Measurements from ENCODE around the gene ZNF407.
A peak's percentile ranks its signal among the peaks of the same experiment; 100 is the strongest.

Gene ZNF407, protein sequence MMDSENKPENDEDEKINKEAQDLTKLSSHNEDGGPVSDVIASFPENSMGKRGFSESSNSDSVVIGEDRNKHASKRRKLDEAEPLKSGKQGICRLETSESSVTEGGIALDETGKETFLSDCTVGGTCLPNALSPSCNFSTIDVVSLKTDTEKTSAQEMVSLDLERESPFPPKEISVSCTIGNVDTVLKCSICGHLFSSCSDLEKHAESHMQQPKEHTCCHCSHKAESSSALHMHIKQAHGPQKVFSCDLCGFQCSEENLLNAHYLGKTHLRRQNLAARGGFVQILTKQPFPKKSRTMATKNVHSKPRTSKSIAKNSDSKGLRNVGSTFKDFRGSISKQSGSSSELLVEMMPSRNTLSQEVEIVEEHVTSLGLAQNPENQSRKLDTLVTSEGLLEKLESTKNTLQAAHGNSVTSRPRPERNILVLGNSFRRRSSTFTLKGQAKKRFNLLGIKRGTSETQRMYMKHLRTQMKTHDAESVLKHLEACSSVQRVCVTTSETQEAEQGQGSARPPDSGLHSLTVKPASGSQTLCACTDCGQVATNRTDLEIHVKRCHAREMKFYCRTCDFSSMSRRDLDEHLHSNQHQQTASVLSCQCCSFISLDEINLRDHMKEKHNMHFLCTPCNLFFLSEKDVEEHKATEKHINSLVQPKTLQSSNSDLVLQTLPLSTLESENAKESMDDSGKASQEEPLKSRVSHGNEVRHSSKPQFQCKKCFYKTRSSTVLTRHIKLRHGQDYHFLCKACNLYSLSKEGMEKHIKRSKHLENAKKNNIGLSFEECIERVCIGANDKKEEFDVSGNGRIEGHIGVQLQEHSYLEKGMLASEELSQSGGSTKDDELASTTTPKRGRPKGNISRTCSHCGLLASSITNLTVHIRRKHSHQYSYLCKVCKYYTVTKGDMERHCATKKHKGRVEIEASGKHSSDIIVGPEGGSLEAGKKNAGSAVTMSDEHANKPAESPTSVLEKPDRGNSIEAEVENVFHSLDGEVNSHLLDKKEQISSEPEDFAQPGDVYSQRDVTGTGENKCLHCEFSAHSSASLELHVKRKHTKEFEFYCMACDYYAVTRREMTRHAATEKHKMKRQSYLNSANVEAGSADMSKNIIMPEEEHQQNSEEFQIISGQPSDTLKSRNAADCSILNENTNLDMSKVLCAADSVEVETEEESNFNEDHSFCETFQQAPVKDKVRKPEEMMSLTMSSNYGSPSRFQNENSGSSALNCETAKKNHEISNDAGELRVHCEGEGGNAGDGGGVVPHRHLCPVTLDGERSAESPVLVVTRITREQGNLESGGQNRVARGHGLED (N-terminal part only)

DNA sequence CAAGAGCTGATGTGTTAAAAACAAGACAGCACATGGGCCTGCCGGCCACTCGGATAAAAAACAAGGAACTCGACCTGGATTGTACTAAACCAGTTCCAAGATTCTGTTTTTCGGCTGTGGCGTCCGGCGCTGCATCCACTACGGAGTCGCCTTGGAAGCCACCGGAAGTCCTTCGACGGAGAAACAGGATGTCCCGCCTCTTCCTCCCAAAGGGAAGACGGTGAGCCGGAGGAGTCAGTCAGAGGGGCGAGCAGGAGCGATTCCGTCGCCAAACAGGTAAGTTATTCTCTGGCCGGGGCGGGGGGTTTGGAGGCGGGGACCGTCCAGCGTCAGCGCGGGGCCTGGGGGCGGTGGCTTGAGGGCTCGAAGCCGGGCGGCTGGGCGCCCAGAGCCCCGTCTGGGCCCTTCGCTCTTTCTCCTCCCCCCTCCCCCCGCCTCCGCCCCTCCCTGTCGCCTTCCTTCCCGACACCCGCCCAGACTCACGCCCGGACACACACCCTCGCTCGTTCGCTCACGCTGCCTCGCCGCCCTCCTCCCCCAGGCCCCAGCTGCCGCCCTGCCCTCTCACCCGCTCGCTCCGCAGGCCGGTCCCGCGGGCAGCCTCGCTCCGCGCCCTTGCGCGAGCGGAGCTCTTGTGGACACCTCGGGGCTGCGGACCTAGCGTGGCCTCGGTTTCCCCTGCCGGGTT lies at the start of gene ZNF407:
Gene ZNF407, plus strand, starts transcription at position 209 of the 688 bp plus-strand sequence. CDS start 33,150 bp downstream, outside the sequence.
- Histone ChIP-seq H3K4me3 (ENCODE audit: insufficient read length, low read depth) (peak within 1 kb of the TSS; percentile 76), H3K4me1 (ENCODE audit: insufficient read depth, insufficient read length) (no peaks in the 10 kb centered on the region), H3K27me3 (ENCODE audit: insufficient read depth, insufficient read length) (no peaks in the 10 kb centered on the region), H3K9ac (ENCODE audit: insufficient read length, low read depth) (peak within 1 kb of the TSS; percentile 82), H3K9me3 (ENCODE audit: insufficient read depth, low read length) (no peaks in the 10 kb centered on the region), H3K36me3 (ENCODE audit: insufficient read depth, insufficient read length, low read length) (peaks cover 15% of the 10 kb centered on the region)
- DNase-seq (ENCODE audit: low read depth, low spot score) = peak; percentile 82
- TF ChIP-seq ZNF274 (IDR thresholded peaks at IDR 0.05; ENCODE audit: low read depth, low read length) = no peak

DNA sequence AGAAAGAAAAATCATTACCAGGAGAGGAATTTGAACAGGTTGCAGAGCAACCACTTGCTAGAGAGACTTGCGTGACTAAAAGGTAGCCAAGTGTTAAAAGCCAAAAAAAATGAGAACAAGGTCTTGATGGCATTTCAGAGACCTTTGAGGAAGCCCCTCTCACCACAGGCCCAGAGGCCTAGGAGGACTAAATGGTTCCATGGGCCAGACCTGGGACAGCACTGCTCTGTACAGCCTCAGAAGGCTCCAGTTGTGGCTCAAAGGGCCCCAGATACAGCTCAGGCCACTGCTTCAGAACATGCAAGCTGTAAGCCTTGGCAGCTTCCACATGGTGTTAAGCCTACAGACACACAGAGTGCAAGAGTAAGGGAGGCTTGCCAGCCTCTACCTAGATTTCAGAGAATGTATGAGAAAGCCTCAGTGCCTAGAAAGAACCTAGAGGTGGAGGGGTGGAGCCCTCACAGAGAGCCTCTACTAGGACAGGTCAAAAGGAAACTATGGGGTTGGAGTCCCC lies 48.0 kb upstream of the ZNF407 start:
- TF ChIP-seq ZNF274 (IDR thresholded peaks at IDR 0.05; ENCODE audit: low read depth, low read length) = no peak
- TF ChIP-seq YY1 (IDR thresholded peaks at IDR 0.05; ENCODE audit: insufficient read depth, insufficient read length) = no peak
- no peak for TF ChIP-seq SUZ12 (IDR thresholded peaks at IDR 0.05; ENCODE audit: extremely low read depth, insufficient read depth, insufficient read length)
- H3K36me3 ChIP-seq (ENCODE audit: insufficient read depth, insufficient read length, low read length) = no peaks in the 10 kb centered on the region
- DNase-seq (ENCODE audit: low read depth, low spot score) = no peak
- no peak overlapping the region for H3K9ac ChIP-seq (ENCODE audit: insufficient read length, low read depth)
- H3K4me3 ChIP-seq (ENCODE audit: insufficient read length, low read depth) = no peak overlapping the region
- H3K27me3 ChIP-seq (ENCODE audit: insufficient read depth, insufficient read length) = no peaks in the 10 kb centered on the region
- peaks cover 2% of the 10 kb centered on the region for H3K4me1 ChIP-seq (ENCODE audit: insufficient read depth, insufficient read length)
- peaks cover 16% of the 10 kb centered on the region for H3K9me3 ChIP-seq (ENCODE audit: insufficient read depth, low read length)

DNA sequence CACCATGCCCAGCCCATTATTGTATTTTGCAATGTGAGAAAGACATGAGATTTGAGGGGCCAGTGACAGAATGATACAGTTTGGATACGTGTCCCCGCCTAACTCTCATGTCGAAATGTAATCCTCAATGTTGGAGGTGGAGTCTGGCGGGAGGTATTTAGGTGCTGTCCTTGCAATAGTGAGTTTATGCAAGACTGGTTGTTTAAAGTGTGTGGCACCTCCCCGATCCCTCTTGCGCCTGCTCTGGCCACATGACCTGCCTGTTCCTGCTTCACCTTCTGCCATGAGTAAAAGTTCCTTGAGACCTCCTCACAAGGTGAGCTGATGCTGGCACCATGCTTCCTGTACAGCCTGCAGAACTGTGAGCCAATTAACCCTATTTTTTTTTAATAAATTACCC lies 46.8 kb upstream of the ZNF407 start:
- no peak for DNase-seq (ENCODE audit: low read depth, low spot score)
- no peak overlapping the region for H3K4me3 ChIP-seq (ENCODE audit: insufficient read length, low read depth)
- no peak overlapping the region for H3K9ac ChIP-seq (ENCODE audit: insufficient read length, low read depth)
- H3K9me3 ChIP-seq (ENCODE audit: insufficient read depth, low read length) = peaks cover 16% of the 10 kb centered on the region
- no peaks in the 10 kb centered on the region for H3K27me3 ChIP-seq (ENCODE audit: insufficient read depth, insufficient read length)
- H3K4me1 ChIP-seq (ENCODE audit: insufficient read depth, insufficient read length) = no peaks in the 10 kb centered on the region
- TF ChIP-seq ZNF274 (IDR thresholded peaks at IDR 0.05; ENCODE audit: low read depth, low read length) = no peak
- TF ChIP-seq SUZ12 (IDR thresholded peaks at IDR 0.05; ENCODE audit: extremely low read depth, insufficient read depth, insufficient read length) = no peak
- no peak for TF ChIP-seq YY1 (IDR thresholded peaks at IDR 0.05; ENCODE audit: insufficient read depth, insufficient read length)
- no peaks in the 10 kb centered on the region for H3K36me3 ChIP-seq (ENCODE audit: insufficient read depth, insufficient read length, low read length)

DNA sequence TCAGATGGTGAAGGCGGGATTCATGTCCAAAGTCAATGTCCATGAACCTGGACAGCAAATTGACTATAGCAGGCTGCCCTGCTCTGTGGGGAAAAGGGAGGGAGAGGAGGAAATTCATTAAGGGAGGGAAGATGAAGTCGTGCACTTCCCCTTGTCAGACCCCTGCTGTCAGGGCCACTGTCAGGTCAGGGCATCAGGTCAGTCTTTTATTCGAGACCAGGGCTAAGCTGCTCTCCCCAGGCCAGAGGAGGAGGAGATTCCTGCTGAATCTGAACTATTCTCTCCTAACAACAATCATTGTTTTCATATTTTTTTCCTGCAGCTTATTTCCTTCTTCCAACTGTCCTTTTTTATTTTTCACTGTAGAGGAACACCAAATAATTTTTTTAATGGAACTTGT lies 46.2 kb upstream of the ZNF407 start:
- Histone ChIP-seq H3K36me3 (ENCODE audit: insufficient read depth, insufficient read length, low read length) (no peaks in the 10 kb centered on the region), H3K4me1 (ENCODE audit: insufficient read depth, insufficient read length) (no peaks in the 10 kb centered on the region), H3K9ac (ENCODE audit: insufficient read length, low read depth) (no peak overlapping the region), H3K4me3 (ENCODE audit: insufficient read length, low read depth) (no peak overlapping the region), H3K9me3 (ENCODE audit: insufficient read depth, low read length) (peaks cover 16% of the 10 kb centered on the region), H3K27me3 (ENCODE audit: insufficient read depth, insufficient read length) (no peaks in the 10 kb centered on the region)
- TF ChIP-seq YY1 (IDR thresholded peaks at IDR 0.05; ENCODE audit: insufficient read depth, insufficient read length) (no peak), ZNF274 (IDR thresholded peaks at IDR 0.05; ENCODE audit: low read depth, low read length) (no peak), SUZ12 (IDR thresholded peaks at IDR 0.05; ENCODE audit: extremely low read depth, insufficient read depth, insufficient read length) (no peak)
- no peak for DNase-seq (ENCODE audit: low read depth, low spot score)

DNA sequence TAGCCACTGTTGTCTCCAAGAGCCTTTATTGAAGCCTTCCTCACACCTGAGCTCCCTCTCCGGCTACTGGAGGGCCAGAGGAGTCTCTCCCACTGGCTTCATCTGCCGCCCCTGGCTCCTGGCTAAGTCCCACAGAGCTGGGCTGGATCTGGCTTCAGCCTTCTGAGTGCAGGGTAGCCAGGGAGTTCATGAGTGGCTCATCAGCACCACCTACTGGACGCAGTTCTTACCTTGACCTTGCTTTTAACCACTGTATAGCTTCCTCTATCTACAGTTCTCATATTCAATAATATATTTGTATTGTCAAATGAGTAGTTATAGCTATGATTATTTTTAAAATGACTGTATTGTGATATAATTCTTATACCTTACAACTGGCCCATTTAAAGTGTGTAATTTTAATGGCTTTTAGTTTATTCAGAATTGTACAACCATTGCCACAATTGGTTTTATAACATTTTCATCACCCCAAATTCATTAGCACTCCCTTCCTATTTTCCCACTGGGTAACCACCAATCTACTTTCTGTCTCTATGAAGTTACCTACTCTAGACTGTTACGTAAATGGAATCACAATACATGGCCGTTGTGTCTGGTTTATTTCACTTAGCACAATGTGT lies 45.6 kb upstream of the ZNF407 start:
- no peaks in the 10 kb centered on the region for H3K36me3 ChIP-seq (ENCODE audit: insufficient read depth, insufficient read length, low read length)
- no peaks in the 10 kb centered on the region for H3K4me1 ChIP-seq (ENCODE audit: insufficient read depth, insufficient read length)
- no peak overlapping the region for H3K9ac ChIP-seq (ENCODE audit: insufficient read length, low read depth)
- no peak overlapping the region for H3K4me3 ChIP-seq (ENCODE audit: insufficient read length, low read depth)
- TF ChIP-seq ZNF274 (IDR thresholded peaks at IDR 0.05; ENCODE audit: low read depth, low read length) = no peak
- TF ChIP-seq YY1 (IDR thresholded peaks at IDR 0.05; ENCODE audit: insufficient read depth, insufficient read length) = no peak
- no peak for TF ChIP-seq SUZ12 (IDR thresholded peaks at IDR 0.05; ENCODE audit: extremely low read depth, insufficient read depth, insufficient read length)
- no peaks in the 10 kb centered on the region for H3K27me3 ChIP-seq (ENCODE audit: insufficient read depth, insufficient read length)
- H3K9me3 ChIP-seq (ENCODE audit: insufficient read depth, low read length) = peaks cover 16% of the 10 kb centered on the region
- peak; percentile 78 for DNase-seq (ENCODE audit: low read depth, low spot score)

DNA sequence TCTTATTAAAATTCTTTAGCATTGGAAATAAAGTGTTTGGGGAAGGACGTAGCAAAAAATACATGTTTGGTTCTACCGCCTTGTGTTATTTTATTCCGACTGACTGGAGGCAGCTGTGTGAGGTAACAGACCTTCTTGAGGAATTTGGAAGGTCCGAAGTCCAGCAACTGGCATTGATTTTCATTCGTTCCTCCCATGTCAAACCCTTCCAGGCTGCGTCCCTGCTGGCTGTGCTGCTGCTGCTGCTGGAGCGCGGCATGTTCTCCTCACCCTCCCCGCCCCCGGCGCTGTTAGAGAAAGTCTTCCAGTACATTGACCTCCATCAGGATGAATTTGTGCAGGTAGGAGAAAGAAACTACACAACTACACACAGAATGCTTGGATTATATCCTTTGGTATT lies 41.5 kb upstream of the ZNF407 start:
- Histone ChIP-seq H3K9ac (ENCODE audit: insufficient read length, low read depth) (no peak overlapping the region), H3K27me3 (ENCODE audit: insufficient read depth, insufficient read length) (no peaks in the 10 kb centered on the region), H3K4me3 (ENCODE audit: insufficient read length, low read depth) (no peak overlapping the region), H3K9me3 (ENCODE audit: insufficient read depth, low read length) (no peaks in the 10 kb centered on the region), H3K4me1 (ENCODE audit: insufficient read depth, insufficient read length) (no peaks in the 10 kb centered on the region), H3K36me3 (ENCODE audit: insufficient read depth, insufficient read length, low read length) (no peaks in the 10 kb centered on the region)
- no peak for TF ChIP-seq YY1 (IDR thresholded peaks at IDR 0.05; ENCODE audit: insufficient read depth, insufficient read length)
- no peak for TF ChIP-seq SUZ12 (IDR thresholded peaks at IDR 0.05; ENCODE audit: extremely low read depth, insufficient read depth, insufficient read length)
- no peak for TF ChIP-seq ZNF274 (IDR thresholded peaks at IDR 0.05; ENCODE audit: low read depth, low read length)
- no peak for DNase-seq (ENCODE audit: low read depth, low spot score)

Measured in NT2/D1 (cell line).